Parathyroid adenoma (tissue), 2 donors: Measurements from ENCODE around the gene ACKR3.

Experiments used
- H2AFZ ChIP-seq: fragments of 300-600 bp; sonication (generic); one replicate; pipeline ENCODE4 v1.7.0; 2017; ENCODE audit warnings: antibody characterized with exemption, mild to moderate bottlenecking
- H3K27ac ChIP-seq: fragments of 300-600 bp; sonication (generic); one replicate; pipeline ENCODE4 v1.7.0; 2017
- H3K27me3 ChIP-seq: fragments of 300-600 bp; sonication (generic); one replicate; pipeline ENCODE4 v1.7.0; 2017; ENCODE audit warnings: low read length; ENCODE audit not compliant: control insufficient read depth, insufficient read depth
- H3K36me3 ChIP-seq: fragments of 300-600 bp; sonication (generic); one replicate; pipeline ENCODE4 v1.7.0; 2017; ENCODE audit warnings: low read length; ENCODE audit not compliant: control insufficient read depth, insufficient read depth
- H3K4me1 ChIP-seq: fragments of 300-600 bp; sonication (generic); one replicate; pipeline ENCODE4 v1.7.0; 2017; ENCODE audit warnings: control low read depth
- H3K4me2 ChIP-seq: fragments of 300-600 bp; sonication (generic); one replicate; pipeline ENCODE4 v1.7.0; 2017; ENCODE audit warnings: low read length
- H3K4me3 ChIP-seq: fragments of 300-600 bp; sonication (generic); one replicate; pipeline ENCODE4 v1.7.0; 2017; ENCODE audit warnings: low read depth, low read length
- H3K79me2 ChIP-seq: fragments of 300-600 bp; sonication (generic); one replicate; pipeline ENCODE4 v1.7.0; 2017; ENCODE audit warnings: control low read depth
- H3K9ac ChIP-seq: fragments of 300-600 bp; sonication (generic); one replicate; pipeline ENCODE4 v1.7.0; 2017; ENCODE audit warnings: mild to moderate bottlenecking
- H3K9me3 ChIP-seq: fragments of 300-600 bp; sonication (generic); one replicate; pipeline ENCODE4 v1.7.0; 2017; ENCODE audit warnings: low read length; ENCODE audit not compliant: control insufficient read depth
- TF ChIP-seq, protein P1 (sequence below): fragments of 300-600 bp; sonication (generic); IDR thresholded peaks from one replicate; pipeline ENCODE4 v1.7.0; 2017; ENCODE audit warnings: antibody characterized with exemption, mild to moderate bottlenecking
- donor health status: primary hyperparathyroidism.

The ACKR3 gene

DNA sequence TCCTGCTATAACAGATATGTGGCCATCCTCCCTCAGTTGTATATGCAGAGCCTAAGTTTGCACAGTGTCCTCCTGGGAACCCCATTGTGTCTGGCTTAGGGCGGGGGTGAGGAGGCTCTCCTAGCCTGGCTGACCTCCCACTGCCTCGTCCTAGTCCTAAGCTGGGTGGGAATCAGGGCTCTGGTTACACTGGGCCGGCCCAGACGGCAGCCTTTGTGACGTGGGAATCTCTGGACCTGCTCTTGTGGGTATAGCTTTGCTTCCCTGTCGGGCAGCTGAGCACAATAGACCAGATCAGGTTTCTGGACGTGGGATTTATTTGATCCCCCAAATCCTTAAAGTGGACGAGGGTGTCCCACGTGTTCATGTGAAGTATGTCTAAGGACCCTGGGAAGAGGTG lies 2.9 kb downstream of the ACKR3 start:
- TF ChIP-seq, protein P1, sequence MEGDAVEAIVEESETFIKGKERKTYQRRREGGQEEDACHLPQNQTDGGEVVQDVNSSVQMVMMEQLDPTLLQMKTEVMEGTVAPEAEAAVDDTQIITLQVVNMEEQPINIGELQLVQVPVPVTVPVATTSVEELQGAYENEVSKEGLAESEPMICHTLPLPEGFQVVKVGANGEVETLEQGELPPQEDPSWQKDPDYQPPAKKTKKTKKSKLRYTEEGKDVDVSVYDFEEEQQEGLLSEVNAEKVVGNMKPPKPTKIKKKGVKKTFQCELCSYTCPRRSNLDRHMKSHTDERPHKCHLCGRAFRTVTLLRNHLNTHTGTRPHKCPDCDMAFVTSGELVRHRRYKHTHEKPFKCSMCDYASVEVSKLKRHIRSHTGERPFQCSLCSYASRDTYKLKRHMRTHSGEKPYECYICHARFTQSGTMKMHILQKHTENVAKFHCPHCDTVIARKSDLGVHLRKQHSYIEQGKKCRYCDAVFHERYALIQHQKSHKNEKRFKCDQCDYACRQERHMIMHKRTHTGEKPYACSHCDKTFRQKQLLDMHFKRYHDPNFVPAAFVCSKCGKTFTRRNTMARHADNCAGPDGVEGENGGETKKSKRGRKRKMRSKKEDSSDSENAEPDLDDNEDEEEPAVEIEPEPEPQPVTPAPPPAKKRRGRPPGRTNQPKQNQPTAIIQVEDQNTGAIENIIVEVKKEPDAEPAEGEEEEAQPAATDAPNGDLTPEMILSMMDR = no peak
- Histone ChIP-seq H3K36me3 (no peaks in the 10 kb centered on the region), H3K9ac (no peak overlapping the region), H3K4me3 (no peak overlapping the region), H3K4me2 (no peak overlapping the region), H3K9me3 (no peaks in the 10 kb centered on the region), H3K4me1 (peaks cover 5% of the 10 kb centered on the region), H3K79me2 (no peaks in the 10 kb centered on the region), H2AFZ (no peak overlapping the region), H3K27me3 (peaks cover 3% of the 10 kb centered on the region), H3K27ac (no peak overlapping the region)

DNA sequence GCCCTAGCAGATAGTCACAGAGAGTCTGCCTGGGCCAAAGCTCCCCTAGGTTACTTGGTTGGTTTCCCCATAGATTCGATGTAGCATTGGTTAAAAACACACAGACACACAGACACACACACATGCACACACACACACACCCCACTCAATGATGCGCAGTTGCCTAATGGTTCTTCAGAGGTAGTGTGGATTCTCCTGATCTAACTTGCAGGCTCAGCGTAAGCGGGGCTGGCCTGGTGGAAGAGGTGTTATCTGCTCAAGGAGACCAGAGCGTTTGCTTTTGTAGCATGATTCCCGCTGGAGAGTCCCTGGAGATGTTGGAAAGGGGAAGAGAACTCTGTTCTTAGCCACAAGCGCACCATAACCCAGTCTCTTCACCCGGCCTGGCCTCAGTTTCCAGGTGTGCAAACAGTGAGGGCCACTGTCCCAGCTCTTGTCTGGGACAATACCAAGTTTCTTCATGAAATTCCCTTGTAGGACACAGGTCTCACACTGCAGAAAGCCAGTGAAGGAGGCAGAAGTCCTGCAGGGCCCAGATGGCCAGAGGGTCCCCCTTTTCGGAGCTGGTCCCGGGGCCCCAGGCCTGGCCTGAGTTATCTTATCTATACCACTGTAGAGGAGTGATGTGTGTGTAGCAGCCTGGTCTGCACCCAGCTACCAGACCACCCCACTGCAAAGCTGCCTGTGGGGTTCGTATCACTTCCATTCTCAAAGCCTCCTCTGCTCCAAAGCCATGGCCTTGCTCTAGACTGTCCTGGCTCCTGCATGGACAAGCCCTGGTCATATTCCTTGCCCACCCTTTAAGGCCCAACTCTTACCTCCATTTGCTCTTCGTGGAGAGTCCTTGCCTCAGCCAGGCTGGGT lies 3.7 kb downstream of the ACKR3 start:
- Histone ChIP-seq H3K36me3 (no peaks in the 10 kb centered on the region), H3K79me2 (no peaks in the 10 kb centered on the region), H3K27me3 (peaks cover 3% of the 10 kb centered on the region), H3K27ac (no peak overlapping the region), H3K4me1 (peaks cover 3% of the 10 kb centered on the region), H3K4me3 (no peak overlapping the region), H3K9ac (no peak overlapping the region), H3K9me3 (no peaks in the 10 kb centered on the region), H3K4me2 (no peak overlapping the region), H2AFZ (no peak overlapping the region)
- TF ChIP-seq, protein P1 = no peak

DNA sequence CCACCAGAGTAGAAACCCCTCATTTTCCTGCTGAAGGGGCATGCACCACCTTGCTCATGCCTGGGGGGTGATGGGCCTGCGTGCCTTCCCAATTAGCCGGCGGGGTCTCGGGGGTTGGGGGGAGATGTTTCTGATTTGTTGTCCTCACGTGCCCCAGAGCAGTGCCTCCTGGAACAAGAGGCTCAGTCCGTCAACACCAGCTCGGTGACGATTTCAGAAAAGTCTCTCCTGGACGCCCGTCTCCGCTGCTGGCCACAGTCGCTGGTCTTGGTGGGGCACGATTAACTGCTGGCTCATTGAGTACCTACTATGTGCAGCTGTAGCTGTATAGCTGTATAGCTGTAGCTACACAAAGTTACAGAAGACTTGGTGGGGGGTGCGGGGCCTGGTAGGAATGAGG lies 4.4 kb downstream of the ACKR3 start:
- Histone ChIP-seq H3K36me3 (no peaks in the 10 kb centered on the region), H2AFZ (no peak overlapping the region), H3K9me3 (no peaks in the 10 kb centered on the region), H3K27me3 (no peaks in the 10 kb centered on the region), H3K27ac (no peak overlapping the region), H3K4me2 (no peak overlapping the region), H3K4me1 (no peaks in the 10 kb centered on the region), H3K9ac (no peak overlapping the region), H3K4me3 (no peak overlapping the region), H3K79me2 (no peaks in the 10 kb centered on the region)
- TF ChIP-seq, protein P1 = no peak

DNA sequence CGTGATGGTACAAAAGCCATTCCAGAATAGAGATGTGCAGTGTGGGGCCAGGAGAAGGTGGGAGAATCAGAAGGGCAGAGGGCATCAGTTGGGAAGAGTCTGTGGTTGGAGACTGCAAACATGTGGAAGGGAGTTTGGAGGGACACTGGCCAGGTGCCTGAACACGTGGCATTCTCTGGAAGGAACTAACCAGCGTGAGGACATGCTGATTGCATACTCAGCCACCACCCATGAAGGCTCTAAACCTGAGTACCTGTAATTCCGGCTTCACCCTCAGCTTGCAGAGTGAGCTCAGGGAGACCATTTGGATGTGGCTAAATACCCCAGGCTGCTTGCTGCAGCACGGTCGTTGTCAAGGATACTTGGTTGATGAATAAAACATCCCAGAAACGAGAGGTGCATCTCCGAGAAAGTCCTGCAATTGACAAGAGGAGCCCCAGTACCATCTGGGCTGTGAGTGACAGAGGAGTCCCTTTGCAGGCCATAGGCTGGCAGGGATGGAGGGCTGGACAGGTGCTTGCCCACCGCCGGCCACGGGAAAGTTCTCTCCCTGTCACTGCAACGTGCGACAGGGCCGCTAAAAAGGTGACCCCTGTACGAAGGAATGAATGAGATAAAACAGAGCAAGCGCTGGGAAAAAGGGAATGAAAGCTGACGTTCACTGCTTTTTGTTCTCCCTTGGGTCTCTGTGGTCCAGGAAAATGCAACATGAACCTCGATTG lies 5.0 kb downstream of the ACKR3 start:
- Histone ChIP-seq H3K27ac (no peak overlapping the region), H3K4me3 (no peak overlapping the region), H3K4me1 (no peaks in the 10 kb centered on the region)

More for the DNA sequence above, 5.0 kb downstream of the ACKR3 start:
- Histone ChIP-seq H3K27me3 (no peaks in the 10 kb centered on the region), H3K4me2 (no peak overlapping the region), H3K36me3 (no peaks in the 10 kb centered on the region), H3K79me2 (no peaks in the 10 kb centered on the region), H2AFZ (no peak overlapping the region), H3K9ac (no peak overlapping the region), H3K9me3 (no peaks in the 10 kb centered on the region)
- TF ChIP-seq, protein P1 = no peak
